Ishikawa (cell line): ENCODE results near the gene SYVN1.

Experiments used
- CREB1 ChIP-seq: IDR thresholded peaks from 2 replicates; pipeline ENCODE4 v1.6.1; 2012; ENCODE audit warnings: low read depth
- EGR1 ChIP-seq: IDR thresholded peaks from 2 replicates; pipeline ENCODE4 v1.6.1; 2012
- EP300 ChIP-seq: IDR thresholded peaks from 2 replicates; pipeline ENCODE4 v1.6.1; 2012; ENCODE audit warnings: borderline replicate concordance
- RAD21 ChIP-seq: IDR thresholded peaks from 2 replicates; pipeline ENCODE4 v1.6.1; 2012; ENCODE audit warnings: low read depth
- TAF1 ChIP-seq: IDR thresholded peaks from 2 replicates; pipeline ENCODE4 v1.6.1; 2012; ENCODE audit warnings: low read depth, mild to moderate bottlenecking
- YY1 ChIP-seq: IDR thresholded peaks from 2 replicates; pipeline ENCODE4 v1.6.1; 2012; ENCODE audit warnings: low read depth
- ZBTB7A ChIP-seq: IDR thresholded peaks from 2 replicates; pipeline ENCODE4 v1.6.1; 2012; ENCODE audit warnings: low read depth
- TF ChIP-seq, protein P1 (sequence below): IDR thresholded peaks from 2 replicates; pipeline ENCODE4 v1.6.1; 2012; ENCODE audit warnings: low read depth, mild to moderate bottlenecking
- TF ChIP-seq, protein P2 (sequence below): IDR thresholded peaks from 2 replicates; pipeline ENCODE4 v1.6.1; 2012

DNA sequence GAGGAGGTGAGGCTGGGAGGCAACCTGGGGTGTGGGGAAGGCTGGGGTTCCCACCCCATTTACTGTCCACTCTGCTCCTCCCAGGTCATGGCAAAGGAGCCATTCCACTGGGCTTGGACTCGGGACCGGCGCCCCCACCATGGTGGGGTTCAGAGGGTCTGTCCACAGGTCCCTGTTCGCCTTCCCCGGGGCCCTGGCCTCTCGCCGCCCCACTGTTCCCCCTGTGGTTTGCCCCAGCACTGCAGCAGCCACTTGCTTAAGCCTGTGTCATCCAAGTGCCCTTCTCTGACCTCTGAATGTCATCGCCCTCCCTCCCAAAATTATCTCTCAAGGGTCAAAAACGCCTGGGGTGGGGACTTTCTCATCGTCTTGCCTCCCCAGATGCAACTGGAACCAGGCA lies 38.3 kb upstream of the SYVN1 start:
- TF ChIP-seq, protein P1, sequence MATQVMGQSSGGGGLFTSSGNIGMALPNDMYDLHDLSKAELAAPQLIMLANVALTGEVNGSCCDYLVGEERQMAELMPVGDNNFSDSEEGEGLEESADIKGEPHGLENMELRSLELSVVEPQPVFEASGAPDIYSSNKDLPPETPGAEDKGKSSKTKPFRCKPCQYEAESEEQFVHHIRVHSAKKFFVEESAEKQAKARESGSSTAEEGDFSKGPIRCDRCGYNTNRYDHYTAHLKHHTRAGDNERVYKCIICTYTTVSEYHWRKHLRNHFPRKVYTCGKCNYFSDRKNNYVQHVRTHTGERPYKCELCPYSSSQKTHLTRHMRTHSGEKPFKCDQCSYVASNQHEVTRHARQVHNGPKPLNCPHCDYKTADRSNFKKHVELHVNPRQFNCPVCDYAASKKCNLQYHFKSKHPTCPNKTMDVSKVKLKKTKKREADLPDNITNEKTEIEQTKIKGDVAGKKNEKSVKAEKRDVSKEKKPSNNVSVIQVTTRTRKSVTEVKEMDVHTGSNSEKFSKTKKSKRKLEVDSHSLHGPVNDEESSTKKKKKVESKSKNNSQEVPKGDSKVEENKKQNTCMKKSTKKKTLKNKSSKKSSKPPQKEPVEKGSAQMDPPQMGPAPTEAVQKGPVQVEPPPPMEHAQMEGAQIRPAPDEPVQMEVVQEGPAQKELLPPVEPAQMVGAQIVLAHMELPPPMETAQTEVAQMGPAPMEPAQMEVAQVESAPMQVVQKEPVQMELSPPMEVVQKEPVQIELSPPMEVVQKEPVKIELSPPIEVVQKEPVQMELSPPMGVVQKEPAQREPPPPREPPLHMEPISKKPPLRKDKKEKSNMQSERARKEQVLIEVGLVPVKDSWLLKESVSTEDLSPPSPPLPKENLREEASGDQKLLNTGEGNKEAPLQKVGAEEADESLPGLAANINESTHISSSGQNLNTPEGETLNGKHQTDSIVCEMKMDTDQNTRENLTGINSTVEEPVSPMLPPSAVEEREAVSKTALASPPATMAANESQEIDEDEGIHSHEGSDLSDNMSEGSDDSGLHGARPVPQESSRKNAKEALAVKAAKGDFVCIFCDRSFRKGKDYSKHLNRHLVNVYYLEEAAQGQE, result no peak
- TF ChIP-seq CREB1, result no peak
- TF ChIP-seq, protein P2, sequence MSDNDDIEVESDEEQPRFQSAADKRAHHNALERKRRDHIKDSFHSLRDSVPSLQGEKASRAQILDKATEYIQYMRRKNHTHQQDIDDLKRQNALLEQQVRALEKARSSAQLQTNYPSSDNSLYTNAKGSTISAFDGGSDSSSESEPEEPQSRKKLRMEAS, result no peak
- no peak for TF ChIP-seq TAF1
- TF ChIP-seq ZBTB7A, result no peak
- TF ChIP-seq EP300, result no peak
- TF ChIP-seq YY1, result no peak
- no peak for TF ChIP-seq EGR1
- TF ChIP-seq RAD21, result no peak
